ENCODE results near the gene TLK2.

The TLK2 gene

GRCh38 chr17:62631936-62632924 lies 153.6 kb downstream of the TLK2 start:
- Histone ChIP-seq H3K36me3 (ENCODE audit: control insufficient read depth, low read depth, low read length) (no peaks in the 10 kb centered on the region), H3K9ac (ENCODE audit: low read length) (no peak overlapping the region), H3K27ac (ENCODE audit: low read length) (no peak overlapping the region), H3K27me3 (ENCODE audit: control insufficient read depth, insufficient read depth, low read length) (peaks cover 6% of the 10 kb centered on the region), H3K4me1 (ENCODE audit: control insufficient read depth, low read depth, low read length) (peaks cover 12% of the 10 kb centered on the region), H3K9me3 (ENCODE audit: control insufficient read depth, low read depth, low read length) (no peaks in the 10 kb centered on the region), H3K4me3 (ENCODE audit: low read length) (no peak overlapping the region)

GRCh38 chr17:62637809-62638208 lies 159.2 kb downstream of the TLK2 start:
- Histone ChIP-seq H3K9ac (ENCODE audit: low read length) (no peak overlapping the region), H3K4me3 (ENCODE audit: low read length) (no peak overlapping the region), H3K36me3 (ENCODE audit: control insufficient read depth, low read depth, low read length) (no peaks in the 10 kb centered on the region), H3K9me3 (ENCODE audit: control insufficient read depth, low read depth, low read length) (no peaks in the 10 kb centered on the region), H3K27ac (ENCODE audit: low read length) (no peak overlapping the region), H3K27me3 (ENCODE audit: control insufficient read depth, insufficient read depth, low read length) (no peaks in the 10 kb centered on the region), H3K4me1 (ENCODE audit: control insufficient read depth, low read depth, low read length) (no peaks in the 10 kb centered on the region)

GRCh38 chr17:62641153-62641552 lies 162.5 kb downstream of the TLK2 start:
- peaks cover 4% of the 10 kb centered on the region for H3K4me1 ChIP-seq (ENCODE audit: control insufficient read depth, low read depth, low read length)
- no peaks in the 10 kb centered on the region for H3K9me3 ChIP-seq (ENCODE audit: control insufficient read depth, low read depth, low read length)
- H3K36me3 ChIP-seq (ENCODE audit: control insufficient read depth, low read depth, low read length) = no peaks in the 10 kb centered on the region
- no peak overlapping the region for H3K9ac ChIP-seq (ENCODE audit: low read length)
- H3K27ac ChIP-seq (ENCODE audit: low read length) = no peak overlapping the region
- no peaks in the 10 kb centered on the region for H3K27me3 ChIP-seq (ENCODE audit: control insufficient read depth, insufficient read depth, low read length)
- no peak overlapping the region for H3K4me3 ChIP-seq (ENCODE audit: low read length)

GRCh38 chr17:62641951-62642350 lies 163.3 kb downstream of the TLK2 start:
- Histone ChIP-seq H3K36me3 (ENCODE audit: control insufficient read depth, low read depth, low read length) (no peaks in the 10 kb centered on the region), H3K4me1 (ENCODE audit: control insufficient read depth, low read depth, low read length) (peaks cover 4% of the 10 kb centered on the region), H3K9me3 (ENCODE audit: control insufficient read depth, low read depth, low read length) (no peaks in the 10 kb centered on the region), H3K4me3 (ENCODE audit: low read length) (no peak overlapping the region), H3K27ac (ENCODE audit: low read length) (no peak overlapping the region), H3K9ac (ENCODE audit: low read length) (no peak overlapping the region), H3K27me3 (ENCODE audit: control insufficient read depth, insufficient read depth, low read length) (no peaks in the 10 kb centered on the region)

GRCh38 chr17:62643496-62643895 lies 164.9 kb downstream of the TLK2 start:
- H3K9ac ChIP-seq (ENCODE audit: low read length) = no peak overlapping the region
- H3K36me3 ChIP-seq (ENCODE audit: control insufficient read depth, low read depth, low read length) = no peaks in the 10 kb centered on the region
- no peak overlapping the region for H3K27ac ChIP-seq (ENCODE audit: low read length)
- no peaks in the 10 kb centered on the region for H3K27me3 ChIP-seq (ENCODE audit: control insufficient read depth, insufficient read depth, low read length)
- H3K9me3 ChIP-seq (ENCODE audit: control insufficient read depth, low read depth, low read length) = no peaks in the 10 kb centered on the region
- no peak overlapping the region for H3K4me3 ChIP-seq (ENCODE audit: low read length)
- H3K4me1 ChIP-seq (ENCODE audit: control insufficient read depth, low read depth, low read length) = peaks cover 4% of the 10 kb centered on the region

GRCh38 chr17:62644487-62645173 lies 166.0 kb downstream of the TLK2 start:
- H3K4me1 ChIP-seq (ENCODE audit: control insufficient read depth, low read depth, low read length) = peaks cover 9% of the 10 kb centered on the region
- peak overlapping the region; percentile 45 for H3K4me3 ChIP-seq (ENCODE audit: low read length)
- no peak overlapping the region for H3K27ac ChIP-seq (ENCODE audit: low read length)
- no peaks in the 10 kb centered on the region for H3K9me3 ChIP-seq (ENCODE audit: control insufficient read depth, low read depth, low read length)
- H3K27me3 ChIP-seq (ENCODE audit: control insufficient read depth, insufficient read depth, low read length) = no peaks in the 10 kb centered on the region
- no peak overlapping the region for H3K9ac ChIP-seq (ENCODE audit: low read length)
- H3K36me3 ChIP-seq (ENCODE audit: control insufficient read depth, low read depth, low read length) = no peaks in the 10 kb centered on the region

- peaks cover 8% of the 10 kb centered on the region for H3K27me3 ChIP-seq (ENCODE audit: control insufficient read depth, insufficient read depth, low read length)
- H3K4me1 ChIP-seq (ENCODE audit: control insufficient read depth, low read depth, low read length) = peaks cover 16% of the 10 kb centered on the region
- no peak overlapping the region for H3K27ac ChIP-seq (ENCODE audit: low read length)
- no peak overlapping the region for H3K4me3 ChIP-seq (ENCODE audit: low read length)
- H3K36me3 ChIP-seq (ENCODE audit: control insufficient read depth, low read depth, low read length) = no peaks in the 10 kb centered on the region
- no peak overlapping the region for H3K9ac ChIP-seq (ENCODE audit: low read length)
- H3K9me3 ChIP-seq (ENCODE audit: control insufficient read depth, low read depth, low read length) = no peaks in the 10 kb centered on the region
These were observed 169.8 kb downstream of the TLK2 start for GRCh38 chr17:62648251-62648955.

GRCh38 chr17:62648956-62649294 lies 170.3 kb downstream of the TLK2 start:
- no peak overlapping the region for H3K9ac ChIP-seq (ENCODE audit: low read length)
- H3K4me1 ChIP-seq (ENCODE audit: control insufficient read depth, low read depth, low read length) = peaks cover 21% of the 10 kb centered on the region
- no peaks in the 10 kb centered on the region for H3K36me3 ChIP-seq (ENCODE audit: control insufficient read depth, low read depth, low read length)
- H3K27me3 ChIP-seq (ENCODE audit: control insufficient read depth, insufficient read depth, low read length) = peaks cover 8% of the 10 kb centered on the region
- no peaks in the 10 kb centered on the region for H3K9me3 ChIP-seq (ENCODE audit: control insufficient read depth, low read depth, low read length)
- no peak overlapping the region for H3K4me3 ChIP-seq (ENCODE audit: low read length)
- no peak overlapping the region for H3K27ac ChIP-seq (ENCODE audit: low read length)

GRCh38 chr17:62649570-62649969 lies 170.9 kb downstream of the TLK2 start:
- Histone ChIP-seq H3K36me3 (ENCODE audit: control insufficient read depth, low read depth, low read length) (no peaks in the 10 kb centered on the region), H3K27ac (ENCODE audit: low read length) (no peak overlapping the region), H3K4me3 (ENCODE audit: low read length) (no peak overlapping the region), H3K9ac (ENCODE audit: low read length) (no peak overlapping the region), H3K27me3 (ENCODE audit: control insufficient read depth, insufficient read depth, low read length) (peaks cover 8% of the 10 kb centered on the region), H3K9me3 (ENCODE audit: control insufficient read depth, low read depth, low read length) (no peaks in the 10 kb centered on the region), H3K4me1 (ENCODE audit: control insufficient read depth, low read depth, low read length) (peaks cover 24% of the 10 kb centered on the region)

GRCh38 chr17:62650587-62650986 lies 172.0 kb downstream of the TLK2 start:
- Histone ChIP-seq H3K27me3 (ENCODE audit: control insufficient read depth, insufficient read depth, low read length) (peaks cover 8% of the 10 kb centered on the region), H3K9ac (ENCODE audit: low read length) (no peak overlapping the region), H3K36me3 (ENCODE audit: control insufficient read depth, low read depth, low read length) (no peaks in the 10 kb centered on the region), H3K9me3 (ENCODE audit: control insufficient read depth, low read depth, low read length) (no peaks in the 10 kb centered on the region), H3K4me3 (ENCODE audit: low read length) (no peak overlapping the region), H3K27ac (ENCODE audit: low read length) (no peak overlapping the region), H3K4me1 (ENCODE audit: control insufficient read depth, low read depth, low read length) (peaks cover 20% of the 10 kb centered on the region)

GRCh38 chr17:62652251-62653001 lies 173.8 kb downstream of the TLK2 start:
- Histone ChIP-seq H3K4me1 (ENCODE audit: control insufficient read depth, low read depth, low read length) (peaks cover 20% of the 10 kb centered on the region), H3K27me3 (ENCODE audit: control insufficient read depth, insufficient read depth, low read length) (peaks cover 8% of the 10 kb centered on the region), H3K4me3 (ENCODE audit: low read length) (peak overlapping the region; percentile 65), H3K27ac (ENCODE audit: low read length) (peak overlapping the region; percentile 38), H3K9me3 (ENCODE audit: control insufficient read depth, low read depth, low read length) (no peaks in the 10 kb centered on the region), H3K9ac (ENCODE audit: low read length) (peak overlapping the region; percentile 63), H3K36me3 (ENCODE audit: control insufficient read depth, low read depth, low read length) (no peaks in the 10 kb centered on the region)

Data from iPS-18a (cell line).